ENCODE results near the gene CDC42BPG. TPM values are rescaled to one million over a fixed set of nuclear protein-coding genes. Genes with fewer than 3 reads are reported as not detected.

CDC42BPG gene
- total and polyA plus RNA-seq, 10 of the 15 experiments (the other 5 are each of a cell fraction or from before 2014, with no cell fraction given) = 0.02 to 1.3 (median 0.09) TPM; not detected in 1

DNA sequence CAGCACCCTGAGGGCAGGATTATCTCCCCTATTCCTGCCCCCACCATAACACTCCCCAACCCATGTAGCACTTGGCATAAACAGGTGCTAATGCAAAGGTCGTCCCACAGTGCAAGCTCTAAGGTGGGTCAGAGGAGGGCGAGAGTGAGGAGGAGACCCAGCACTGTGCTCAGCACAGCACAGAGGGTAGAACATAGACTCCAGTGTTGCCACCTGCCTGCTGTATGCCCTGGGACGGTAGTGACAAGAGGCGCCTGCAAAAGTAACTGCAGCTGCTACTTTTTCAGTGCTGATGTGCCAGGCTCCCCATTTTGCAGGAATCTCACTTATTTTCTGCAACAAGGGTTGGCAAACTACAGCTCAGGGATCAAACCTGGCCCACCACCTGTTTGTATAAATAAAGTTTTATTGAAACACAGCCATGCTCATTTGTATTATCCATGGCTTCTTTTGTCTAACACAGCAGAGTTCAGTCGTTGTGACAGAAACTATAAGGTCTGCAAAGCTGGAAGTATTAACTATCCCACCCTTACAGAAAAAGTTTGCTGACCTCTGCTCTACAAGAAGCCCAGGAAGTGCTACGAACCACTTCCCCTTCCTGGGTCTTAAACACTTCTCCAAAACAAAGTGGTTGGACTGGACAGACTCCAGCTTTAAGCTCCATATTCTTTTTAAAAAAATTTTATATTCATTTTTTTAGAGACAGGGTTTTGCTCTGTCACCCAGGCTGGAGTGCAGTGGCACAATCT lies 16.9 kb upstream of the CDC42BPG start:
- WGBS (ENCODE audit: insufficient coverage, insufficient replicate concordance, low lambda C conversion rate, missing lambda C conversion rate) = 26% methylated on average over 6 of the region's 6 CpGs
- intact Hi-C loops (cut with micrococcal nuclease; ENCODE audit: unreplicated experiment) = no loop called here
- H3K4me1 ChIP-seq (ENCODE audit: control insufficient read depth, insufficient read depth, low read length) = peaks cover 88% of the 10 kb centered on the region
- FAIRE-seq (no peak), ATAC-seq (no peak), DNase-seq (ENCODE audit: low read depth, low spot score) (no peak)
- no peaks in the 10 kb centered on the region for H3K9me3 ChIP-seq (replicated peaks; ENCODE audit: control insufficient read depth, insufficient read depth, low read length)
- no peak overlapping the region for H3K9ac ChIP-seq (ENCODE audit: control insufficient read depth, insufficient read depth, low read length)
- H3K4me2 ChIP-seq (ENCODE audit: control insufficient read depth, insufficient read depth) = peak overlapping the region; percentile 52; the same call in 1 of the 2 replicates
- CTCF ChIA-PET = interaction anchor here (0.8 to 28.8 kb wide), 3 partner anchors 8 to 25 kb away, joined by 5 to 1208 read pairs (median 374); partner anchors contain the start of genes CDC42BPG and EHD1
- peaks cover 25 to 35% of the 10 kb centered on the region in 2 experiments; a peak in 3 of 4 replicates for H3K36me3 ChIP-seq (ENCODE audit: control insufficient read depth in 2 of 2, insufficient read depth in 2 of 2, low read length in 1 of 2)
- SMC1A ChIA-PET (ENCODE audit: uncharacterized antibody, unreplicated experiment) = interaction anchor here (1.0 to 15.0 kb wide), 3 partner anchors 10 to 33 kb away, joined by 3 to 306 read pairs (median 226); partner anchors contain the start of gene EHD1
- in situ Hi-C loops (cut with MboI) = loop anchor here (10.0 kb wide), 1 partner anchor 563 kb away; the partner anchor contains the start of gene NEAT1
- H3K4me3 ChIP-seq = 0 out of 2 replicates have a peak overlapping the region, but pooled peaks have one; percentile 5
- H3K79me2 ChIP-seq (ENCODE audit: control insufficient read depth, insufficient read depth, low read length) = peaks cover 74% of the 10 kb centered on the region
- H4K20me1 ChIP-seq (ENCODE audit: control insufficient read depth, insufficient read depth) = no peaks in the 10 kb centered on the region
- H2AFZ ChIP-seq (ENCODE audit: control insufficient read depth, low read depth, low read length) = no peak overlapping the region
- no TSS peak for BruUV-seq (replicated peaks)
- no peaks in the 10 kb centered on the region for H3K27me3 ChIP-seq (replicated peaks in 1 of 2; ENCODE audit: control insufficient read depth in 2 of 2, insufficient read depth in 2 of 2, low read length in 1 of 2)
- RAD21 ChIA-PET (ENCODE audit: unreplicated experiment) = interaction anchor here (13.2 to 15.8 kb wide), 2 partner anchors 12 to 16 kb away, joined by 253 to 316 read pairs; partner anchors contain the start of genes CDC42BPG and EHD1
- POLR2A ChIA-PET = interaction anchor here (1.5 to 24.3 kb wide), 4 partner anchors 9 to 83 kb away, joined by 5 to 620 read pairs (median 119); partner anchors contain the start of genes CDC42BPG, EHD1 and SF1
- H3K27ac ChIP-seq (ENCODE audit: control insufficient read depth, insufficient read depth) = peak overlapping the region; percentile 99
- TF ChIP-seq NFYA (IDR thresholded peaks at IDR 0.05; ENCODE audit: borderline replicate concordance, low read depth, low read length) = no peak
- TF ChIP-seq SKIL (IDR thresholded peaks at IDR 0.05; ENCODE audit: low read depth, poor library complexity, severe bottlenecking) = no peak
- TF ChIP-seq, protein P1, sequence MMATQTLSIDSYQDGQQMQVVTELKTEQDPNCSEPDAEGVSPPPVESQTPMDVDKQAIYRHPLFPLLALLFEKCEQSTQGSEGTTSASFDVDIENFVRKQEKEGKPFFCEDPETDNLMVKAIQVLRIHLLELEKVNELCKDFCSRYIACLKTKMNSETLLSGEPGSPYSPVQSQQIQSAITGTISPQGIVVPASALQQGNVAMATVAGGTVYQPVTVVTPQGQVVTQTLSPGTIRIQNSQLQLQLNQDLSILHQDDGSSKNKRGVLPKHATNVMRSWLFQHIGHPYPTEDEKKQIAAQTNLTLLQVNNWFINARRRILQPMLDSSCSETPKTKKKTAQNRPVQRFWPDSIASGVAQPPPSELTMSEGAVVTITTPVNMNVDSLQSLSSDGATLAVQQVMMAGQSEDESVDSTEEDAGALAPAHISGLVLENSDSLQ (IDR thresholded peaks at IDR 0.05) = no peak
- TF ChIP-seq ZBED1 (IDR thresholded peaks at IDR 0.05; ENCODE audit: borderline replicate concordance) = no peak
- TF ChIP-seq, protein P2, sequence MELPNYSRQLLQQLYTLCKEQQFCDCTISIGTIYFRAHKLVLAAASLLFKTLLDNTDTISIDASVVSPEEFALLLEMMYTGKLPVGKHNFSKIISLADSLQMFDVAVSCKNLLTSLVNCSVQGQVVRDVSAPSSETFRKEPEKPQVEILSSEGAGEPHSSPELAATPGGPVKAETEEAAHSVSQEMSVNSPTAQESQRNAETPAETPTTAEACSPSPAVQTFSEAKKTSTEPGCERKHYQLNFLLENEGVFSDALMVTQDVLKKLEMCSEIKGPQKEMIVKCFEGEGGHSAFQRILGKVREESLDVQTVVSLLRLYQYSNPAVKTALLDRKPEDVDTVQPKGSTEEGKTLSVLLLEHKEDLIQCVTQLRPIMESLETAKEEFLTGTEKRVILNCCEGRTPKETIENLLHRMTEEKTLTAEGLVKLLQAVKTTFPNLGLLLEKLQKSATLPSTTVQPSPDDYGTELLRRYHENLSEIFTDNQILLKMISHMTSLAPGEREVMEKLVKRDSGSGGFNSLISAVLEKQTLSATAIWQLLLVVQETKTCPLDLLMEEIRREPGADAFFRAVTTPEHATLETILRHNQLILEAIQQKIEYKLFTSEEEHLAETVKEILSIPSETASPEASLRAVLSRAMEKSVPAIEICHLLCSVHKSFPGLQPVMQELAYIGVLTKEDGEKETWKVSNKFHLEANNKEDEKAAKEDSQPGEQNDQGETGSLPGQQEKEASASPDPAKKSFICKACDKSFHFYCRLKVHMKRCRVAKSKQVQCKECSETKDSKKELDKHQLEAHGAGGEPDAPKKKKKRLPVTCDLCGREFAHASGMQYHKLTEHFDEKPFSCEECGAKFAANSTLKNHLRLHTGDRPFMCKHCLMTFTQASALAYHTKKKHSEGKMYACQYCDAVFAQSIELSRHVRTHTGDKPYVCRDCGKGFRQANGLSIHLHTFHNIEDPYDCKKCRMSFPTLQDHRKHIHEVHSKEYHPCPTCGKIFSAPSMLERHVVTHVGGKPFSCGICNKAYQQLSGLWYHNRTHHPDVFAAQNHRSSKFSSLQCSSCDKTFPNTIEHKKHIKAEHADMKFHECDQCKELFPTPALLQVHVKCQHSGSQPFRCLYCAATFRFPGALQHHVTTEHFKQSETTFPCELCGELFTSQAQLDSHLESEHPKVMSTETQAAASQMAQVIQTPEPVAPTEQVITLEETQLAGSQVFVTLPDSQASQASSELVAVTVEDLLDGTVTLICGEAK (IDR thresholded peaks at IDR 0.05; ENCODE audit: borderline replicate concordance) = peak; percentile 98
- TF ChIP-seq JUNB (IDR thresholded peaks at IDR 0.05) = no peak
- TF ChIP-seq SRF (IDR thresholded peaks at IDR 0.05; ENCODE audit: low read depth in 2 of 2, low read length in 2 of 2) = no peak
- peak; percentile 82; the same call in 1 of the 2 replicates for TF ChIP-seq SPI1 (IDR thresholded peaks at IDR 0.05; ENCODE audit: borderline replicate concordance, insufficient read depth, low read depth, low read length)
- TF ChIP-seq CREB1 (IDR thresholded peaks at IDR 0.05; ENCODE audit: low read depth) = no peak
- TF ChIP-seq SIX5 (IDR thresholded peaks at IDR 0.05; ENCODE audit: low read depth, low read length, severe bottlenecking) = no peak
- peak; percentile 45 for TF ChIP-seq POLR2A (IDR thresholded peaks at IDR 0.05; ENCODE audit: low read depth, low read length)
- peak; percentile 67 for TF ChIP-seq NR2C1 (IDR thresholded peaks at IDR 0.05)
- TF ChIP-seq NKRF (conservative IDR thresholded peaks at IDR 0.05) = no peak
